Spleen (tissue), 11 donors: ENCODE results near the gene TREML2. TPM values are rescaled to one million over a fixed set of nuclear protein-coding genes. Genes with fewer than 3 reads are reported as not detected.

Experiments used
- DNase-seq: peaks from one replicate; pipeline ENCODE4 v3.0.0-alpha.2; 2020
- H3K27ac ChIP-seq, 8 donors: fragments of 200-600 bp; sonication (generic) in 7 of 8; 1 replicate in 4 of 8; 2 replicates in 4 of 8; pipeline versions ENCODE4 v1.5.0 to v1.8.0; 2016 to 2021; ENCODE audit warnings: inconsistent platforms in 4 of 8, mild to moderate bottlenecking in 4 of 8, moderate library complexity in 1 of 8
- H3K27me3 ChIP-seq, 7 donors: fragments of 200-600 bp; sonication (generic) in 6 of 7; replicated peaks in 1 of 7; 1 replicate in 4 of 7; 2 replicates in 3 of 7; pipeline versions ENCODE4 v1.5.0 to v1.8.0; 2016 to 2021; ENCODE audit warnings: inconsistent platforms in 3 of 7, mild to moderate bottlenecking in 1 of 7
- H3K36me3 ChIP-seq, 6 donors: fragments of 200-600 bp; sonication (generic) in 5 of 6; 1 replicate in 4 of 6; 2 replicates in 2 of 6; pipeline versions ENCODE4 v1.5.0 to v1.8.0; 2016 to 2021; ENCODE audit warnings: inconsistent platforms in 2 of 6
- H3K4me1 ChIP-seq, 6 donors: fragments of 200-600 bp; sonication (generic) in 5 of 6; 1 replicate in 3 of 6; 2 replicates in 3 of 6; pipeline versions ENCODE4 v1.5.0 to v1.8.0; 2016 to 2021; ENCODE audit warnings: inconsistent platforms in 3 of 6
- H3K4me3 ChIP-seq, 8 donors: fragments of 200-600 bp; sonication (generic) in 7 of 8; 1 replicate in 4 of 8; 2 replicates in 4 of 8; pipeline versions ENCODE4 v1.5.0 to v1.8.0; 2016 to 2021; ENCODE audit warnings: inconsistent platforms in 4 of 8, mild to moderate bottlenecking in 4 of 8, moderate library complexity in 2 of 8
- H3K9me3 ChIP-seq, 8 donors: fragments of 200-600 bp; sonication (generic) in 7 of 8; 1 replicate in 4 of 8; 2 replicates in 4 of 8; pipeline versions ENCODE4 v1.5.0 to v1.8.0; 2016 to 2021; ENCODE audit warnings: inconsistent platforms in 4 of 8
- CTCF ChIP-seq, 11 experiments: fragments of 200-600 bp in 7 of 11; fragments of 450-650 bp in 4 of 11; sonication (generic) in 4 of 11; IDR thresholded peaks in 8 of 11; conservative IDR thresholded peaks in 3 of 11; 1 replicate in 7 of 11; 2 replicates in 4 of 11; pipeline versions ENCODE4 v1.4.0 to v1.8.0; 2016 to 2021; ENCODE audit warnings: antibody characterized with exemption in 11 of 11, inconsistent platforms in 4 of 11, mild to moderate bottlenecking in 1 of 11
- POLR2A ChIP-seq, 3 donors: fragments of 450-650 bp; IDR thresholded peaks; one replicate each; pipeline ENCODE4 v1.5.1; 2017; ENCODE audit warnings: antibody characterized with exemption in 3 of 3, mild to moderate bottlenecking in 1 of 3
- POLR2AphosphoS5 ChIP-seq, 3 donors: sonication (generic); formaldehyde crosslinking; IDR thresholded peaks; one replicate each; pipeline ENCODE4 v1.5.1; 2017; ENCODE audit warnings: antibody characterized with exemption in 3 of 3
- WGBS, 5 donors: extraction: QIAGEN DNeasy Blood & Tissue Kit in 3 of 5; methylation state at CpG; one replicate each; pipeline versions ENCODE4 v1.1.5 to v1.1.7; 2013 to 2018; 5-methylcytosine and 5-hydroxymethylcytosine counted together
- intact Hi-C: fragments of 100-400 bp; cut with DNase I; formaldehyde crosslinking; loops from one replicate; pipeline ENCODE4 v1.15.0; 2023; ENCODE audit warnings: low total_unique reads
- polyA plus RNA-seq, 3 donors: library from polyadenylated mRNA; stranded (reverse); fragments of 200-250 nt; gene quantifications; one replicate each; pipeline ENCODE4 v1.2.1, GENCODE V29; 2013
- total RNA-seq, 7 donors: library from RNA; depleted of rRNA in 3 of 7; stranded (reverse); fragments of >200 nt in 3 of 7; fragmentation: NEBNext Ultra II Directional in 4 of 7; extraction: Animal tissue kit (Norgen Biotek cat#: 25700) in 4 of 7; gene quantifications; one replicate each; pipeline versions ENCODE4 v1.1.0 to v1.2.1, GENCODE V29; 2016 to 2021
- donor health status: healthy with polysubstance abuse.
- donor health status: DM: no; HTN: no; CAD: no; lungs with moderate emphysema.
- donor health status: DM: no; HTN: no; CAD: no.
- donor health status: Bipolar disorder and iron deficiency.
- donor health status: healthy.
- donor health status: DM: no; HTN: no; CAD: no.
- donor health status: DM: yes; HTN: yes; CAD: no.

TREML2 gene
- total and polyA plus RNA-seq, 10 donors = 1.9 to 28.8 (median 10.2) TPM

GRCh38 chr6:41199552-41200246 is 1.2 kb downstream of the TREML2 start:
- intact Hi-C loops = no loop called here
- TF ChIP-seq POLR2AphosphoS5 (IDR thresholded peaks at IDR 0.05) = no peak
- Histone ChIP-seq H3K36me3 (peaks cover 0 to 32% (median under 1%) of the 10 kb centered on the region in 6 donors), H3K27me3 (no peaks in the 10 kb centered on the region), H3K4me1 (peaks cover 11 to 85% (median 43%) of the 10 kb centered on the region in 6 donors), H3K27ac (peak overlapping the region; percentile 77 to 97 (median 94)), H3K4me3 (peak overlapping the region in 6 of 8 donors; percentile 21 to 68 (median 35)), H3K9me3 (no peaks in the 10 kb centered on the region)
- DNase-seq = no peak
- WGBS, 5 donors = 38 to 61% (median 50%) methylated on average over 1 of the region's 1 CpG

GRCh38 chr6:41197234-41197633 is 3.7 kb downstream of the TREML2 start:
- no peak for DNase-seq
- H3K4me1 ChIP-seq = peaks cover 11 to 88% (median 38%) of the 10 kb centered on the region in 6 donors
- H3K36me3 ChIP-seq = peaks cover 0 to 57% (median 5%) of the 10 kb centered on the region in 6 donors
- TF ChIP-seq POLR2AphosphoS5 (IDR thresholded peaks at IDR 0.05) (no peak), POLR2A (IDR thresholded peaks at IDR 0.05) (no peak), CTCF (IDR thresholded peaks at IDR 0.05 in 8 of 11, conservative IDR thresholded peaks at IDR 0.05 in 3 of 11) (no peak)
- no peak overlapping the region for H3K4me3 ChIP-seq
- no peaks in the 10 kb centered on the region for H3K27me3 ChIP-seq
- 90 to 97% (median 96%) methylated on average over 3 of the region's 3 CpGs for WGBS, 5 donors
- intact Hi-C loops = no loop called here
- no peaks in the 10 kb centered on the region for H3K9me3 ChIP-seq
- peak overlapping the region in 2 of 8 donors; percentile 8 to 9 for H3K27ac ChIP-seq

GRCh38 chr6:41194386-41194785 is 6.6 kb downstream of the TREML2 start:
- no peak for TF ChIP-seq POLR2AphosphoS5 (IDR thresholded peaks at IDR 0.05)
- TF ChIP-seq CTCF (IDR thresholded peaks at IDR 0.05 in 8 of 11, conservative IDR thresholded peaks at IDR 0.05 in 3 of 11) = no peak
- no peak for TF ChIP-seq POLR2A (IDR thresholded peaks at IDR 0.05)
- Histone ChIP-seq H3K27me3 (peaks cover 0 to 4% (median 0%) of the 10 kb centered on the region in 7 donors), H3K4me3 (no peak overlapping the region), H3K9me3 (peaks cover 0 to 14% (median 10%) of the 10 kb centered on the region in 8 donors), H3K36me3 (peaks cover 0 to 77% (median 5%) of the 10 kb centered on the region in 6 donors), H3K27ac (peak overlapping the region in 2 of 8 donors; percentile 3 to 54), H3K4me1 (peaks cover 0 to 70% (median 12%) of the 10 kb centered on the region in 6 donors)
- intact Hi-C loops = no loop called here
- 90 to 100% (median 96%) methylated on average over 1 to 3 of the region's 3 CpGs for WGBS, 5 donors
- no peak for DNase-seq

- no peak for TF ChIP-seq CTCF (IDR thresholded peaks at IDR 0.05 in 8 of 11, conservative IDR thresholded peaks at IDR 0.05 in 3 of 11)
- TF ChIP-seq POLR2AphosphoS5 (IDR thresholded peaks at IDR 0.05) = no peak
- no peak for TF ChIP-seq POLR2A (IDR thresholded peaks at IDR 0.05)
- Histone ChIP-seq H3K27ac (peak overlapping the region in 1 of 8 donors; percentile 54), H3K9me3 (peaks cover 0 to 19% (median 13%) of the 10 kb centered on the region in 8 donors), H3K36me3 (peaks cover 0 to 77% (median 5%) of the 10 kb centered on the region in 6 donors), H3K27me3 (peaks cover 0 to 4% (median 0%) of the 10 kb centered on the region in 7 donors), H3K4me1 (peaks cover 0 to 68% (median 6%) of the 10 kb centered on the region in 6 donors), H3K4me3 (no peak overlapping the region)
- no peak for DNase-seq
- intact Hi-C loops = no loop called here
- WGBS, 5 donors = 56 to 72% (median 67%) methylated on average over 5 of the region's 5 CpGs
These were observed 7.1 kb downstream of the TREML2 start for GRCh38 chr6:41193884-41194283.
